ENCODE measurements around the gene ANXA4.
"Not testable (repeated sequence)": the region's sequence is repeated elsewhere in the genome, so short reads cannot be mapped to it uniquely, and the experiment has no call there.

- not testable (repeated sequence) for TF ChIP-seq POLR2A (IDR thresholded peaks at IDR 0.05)
- TF ChIP-seq, protein P1, sequence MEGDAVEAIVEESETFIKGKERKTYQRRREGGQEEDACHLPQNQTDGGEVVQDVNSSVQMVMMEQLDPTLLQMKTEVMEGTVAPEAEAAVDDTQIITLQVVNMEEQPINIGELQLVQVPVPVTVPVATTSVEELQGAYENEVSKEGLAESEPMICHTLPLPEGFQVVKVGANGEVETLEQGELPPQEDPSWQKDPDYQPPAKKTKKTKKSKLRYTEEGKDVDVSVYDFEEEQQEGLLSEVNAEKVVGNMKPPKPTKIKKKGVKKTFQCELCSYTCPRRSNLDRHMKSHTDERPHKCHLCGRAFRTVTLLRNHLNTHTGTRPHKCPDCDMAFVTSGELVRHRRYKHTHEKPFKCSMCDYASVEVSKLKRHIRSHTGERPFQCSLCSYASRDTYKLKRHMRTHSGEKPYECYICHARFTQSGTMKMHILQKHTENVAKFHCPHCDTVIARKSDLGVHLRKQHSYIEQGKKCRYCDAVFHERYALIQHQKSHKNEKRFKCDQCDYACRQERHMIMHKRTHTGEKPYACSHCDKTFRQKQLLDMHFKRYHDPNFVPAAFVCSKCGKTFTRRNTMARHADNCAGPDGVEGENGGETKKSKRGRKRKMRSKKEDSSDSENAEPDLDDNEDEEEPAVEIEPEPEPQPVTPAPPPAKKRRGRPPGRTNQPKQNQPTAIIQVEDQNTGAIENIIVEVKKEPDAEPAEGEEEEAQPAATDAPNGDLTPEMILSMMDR (IDR thresholded peaks at IDR 0.05), result not testable (repeated sequence)
Measured at GRCh38 chr2:69763831-69764230, 21.9 kb downstream of the ANXA4 start.

Measured in thyroid gland (tissue), 4 donors.